Breast epithelium (tissue), 3 donors: ENCODE measurements around the gene GFOD1.

Experiments used
- CTCF ChIP-seq, 3 donors: fragments of 450-650 bp; IDR thresholded peaks; one replicate each; pipeline ENCODE4 v1.5.1; 2016 to 2017; ENCODE audit warnings: antibody characterized with exemption in 3 of 3, mild to moderate bottlenecking in 3 of 3, moderate library complexity in 3 of 3
- POLR2A ChIP-seq: fragments of 450-650 bp; IDR thresholded peaks from one replicate; pipeline ENCODE4 v1.6.1; 2016; ENCODE audit warnings: antibody characterized with exemption, mild to moderate bottlenecking, moderate library complexity
- POLR2AphosphoS5 ChIP-seq, 3 donors: sonication (generic); formaldehyde crosslinking; IDR thresholded peaks; one replicate each; pipeline ENCODE4 v1.6.1; 2017; ENCODE audit warnings: antibody characterized with exemption in 3 of 3

GRCh38 chr6:13425943-13426931 lies 61.2 kb downstream of the GFOD1 start:
- TF ChIP-seq CTCF (IDR thresholded peaks at IDR 0.05) = no peak
- TF ChIP-seq POLR2A = no peak
- no peak for TF ChIP-seq POLR2AphosphoS5 (IDR thresholded peaks at IDR 0.05)
